A549 (cell line): Measurements from ENCODE around the gene PRKAG2. TPM values are rescaled to one million over a fixed set of nuclear protein-coding genes. Genes with fewer than 3 reads are reported as not detected.

ENCODE experiments used
- ATAC-seq, 2 experiments: fragments of 200-7000 bp in 1 of 2; fragments of >200 bp in 1 of 2; cut with Nextera tagmentation in 1 of 2; cut with Tn5 transposase in 1 of 2; 3 replicates each; pipeline versions ENCODE4 v1.8.0 to v1.9.1; 2018 to 2020; ENCODE audit warnings: mild to moderate bottlenecking in 1 of 2, moderate library complexity in 1 of 2
- CTCF ChIA-PET: fragments of 300-600 bp; sonication (Branson Sonifier 250); formaldehyde crosslinking; extraction: SDS; loops from one replicate; lab custom pipeline; 2021; ENCODE audit warnings: antibody characterized with exemption, inconsistent platforms; lab: Yijun Ruan, JAX
- POLR2A ChIA-PET: fragments of 350-600 bp; formaldehyde crosslinking; extraction: SDS; loops from one replicate; lab custom pipeline; 2021; ENCODE audit warnings: antibody characterized with exemption, inconsistent platforms; lab: Yijun Ruan, JAX
- DNase-seq, 2 experiments: peaks; one replicate each; pipeline versions ENCODE4 v3.0.0 to v3.0.0-alpha.2; 2011 to 2016; ENCODE audit warnings: low read depth in 1 of 2, low spot score in 1 of 2
- FAIRE-seq: peaks from 2 replicates; lab custom pipeline; 2011; peaks lifted over from hg19 to GRCh38; lab: Jason Lieb, UNC
- H3K27ac ChIP-seq, 2 experiments: fragments of >200 bp; sonication (Bioruptor Twin); formaldehyde crosslinking; 3 replicates each; pipeline ENCODE4 v1.5.1; 2016 to 2017
- H3K4me1 ChIP-seq: fragments of >200 bp; sonication (Bioruptor Twin); formaldehyde crosslinking; 3 replicates; pipeline ENCODE4 v1.6.1; 2016
- H3K4me2 ChIP-seq: fragments of >200 bp; sonication (Bioruptor Twin); formaldehyde crosslinking; 3 replicates; pipeline ENCODE4 v1.6.1; 2016
- H3K4me3 ChIP-seq: fragments of >200 bp; sonication (Bioruptor Twin); formaldehyde crosslinking; 3 replicates; pipeline ENCODE4 v1.5.1; 2016
- H3K9me3 ChIP-seq: fragments of >200 bp; sonication (Bioruptor Twin); formaldehyde crosslinking; 3 replicates; pipeline ENCODE4 v1.6.1; 2016
- BHLHE40 ChIP-seq: IDR thresholded peaks from 2 replicates; pipeline ENCODE4 v1.6.1; 2012; ENCODE audit warnings: low read depth, low read length, inconsistent platforms
- CBX8 ChIP-seq: fragments of 200-600 bp; sonication (generic); IDR thresholded peaks from 2 replicates; pipeline ENCODE4 v1.6.1; 2016
- CHD2 ChIP-seq: fragments of 150-350 bp; IDR thresholded peaks from 2 replicates; pipeline ENCODE4 v1.6.1; 2014; ENCODE audit warnings: low read length; ENCODE audit not compliant: partially characterized antibody
- CHD4 ChIP-seq: fragments of 200-600 bp; sonication (generic); IDR thresholded peaks from 2 replicates; pipeline ENCODE4 v1.6.1; 2016; ENCODE audit warnings: antibody characterized with exemption, mild to moderate bottlenecking, borderline replicate concordance
- CTCF ChIP-seq: fragments of >200 bp; sonication (Bioruptor Twin); formaldehyde crosslinking; IDR thresholded peaks from 3 replicates; pipeline ENCODE4 v1.5.1; 2016
- EHF ChIP-seq: fragments of 250-450 bp; sonication (Bioruptor Pico); IDR thresholded peaks from 2 replicates; pipeline ENCODE4 v1.5.0; 2020; ENCODE audit warnings: mild to moderate bottlenecking
- EHMT2 ChIP-seq: fragments of 200-600 bp; sonication (generic); IDR thresholded peaks from 2 replicates; pipeline ENCODE4 v1.6.1; 2016; ENCODE audit warnings: antibody characterized with exemption, low read depth, mild to moderate bottlenecking, moderate library complexity
- FOXS1 ChIP-seq: fragments of 250-450 bp; sonication (Bioruptor Pico); IDR thresholded peaks from 2 replicates; pipeline ENCODE4 v1.5.0; 2020; ENCODE audit warnings: mild to moderate bottlenecking, moderate library complexity
- HDAC2 ChIP-seq: fragments of 200-600 bp; sonication (generic); IDR thresholded peaks from 2 replicates; pipeline ENCODE4 v1.6.1; 2016
- HES2 ChIP-seq: fragments of >200 bp; sonication (Bioruptor Twin); formaldehyde crosslinking; IDR thresholded peaks from 2 replicates; pipeline ENCODE4 v1.6.1; 2016
- JUNB ChIP-seq: fragments of >200 bp; sonication (Bioruptor Twin); formaldehyde crosslinking; IDR thresholded peaks from 2 replicates; pipeline ENCODE4 v1.6.1; 2016
- MYC ChIP-seq: IDR thresholded peaks from 2 replicates; pipeline ENCODE4 v1.6.1; 2012; ENCODE audit warnings: mild to moderate bottlenecking, inconsistent platforms, low read length, improper control_type of control experiment, borderline replicate concordance
- POLR2AphosphoS2 ChIP-seq: conservative IDR thresholded peaks from 2 replicates; pipeline ENCODE4 v1.6.1; 2012; ENCODE audit warnings: low read length, improper control_type of control experiment, inconsistent platforms
- RARB ChIP-seq: fragments of 250-450 bp; sonication (Bioruptor Pico); IDR thresholded peaks from 2 replicates; pipeline ENCODE4 v1.8.0; 2021; ENCODE audit warnings: mild to moderate bottlenecking, moderate library complexity
- RCOR1 ChIP-seq: fragments of 150-350 bp; IDR thresholded peaks from 2 replicates; pipeline ENCODE4 v1.6.1; 2014; ENCODE audit warnings: antibody characterized with exemption, low read length, low read depth
- REST ChIP-seq: fragments of 200-600 bp; sonication (generic); IDR thresholded peaks from 2 replicates; pipeline ENCODE4 v1.6.1; 2016; ENCODE audit warnings: antibody characterized with exemption, mild to moderate bottlenecking, moderate library complexity
- RNF2 ChIP-seq: fragments of 200-600 bp; sonication (generic); IDR thresholded peaks from 2 replicates; pipeline ENCODE4 v1.6.1; 2016; ENCODE audit warnings: low read depth, mild to moderate bottlenecking, antibody characterized with exemption, moderate library complexity, borderline replicate concordance
- SMC3 ChIP-seq: fragments of >200 bp; sonication (Bioruptor Twin); formaldehyde crosslinking; IDR thresholded peaks from 3 replicates; pipeline ENCODE4 v1.6.1; 2018; ENCODE audit warnings: inconsistent platforms
- ZC3H11A ChIP-seq: fragments of 450-650 bp; IDR thresholded peaks from 2 replicates; pipeline ENCODE4 v1.6.1; 2014; ENCODE audit warnings: antibody characterized with exemption, mild to moderate bottlenecking
- ZFP36 ChIP-seq: fragments of 450-650 bp; IDR thresholded peaks from 2 replicates; pipeline ENCODE4 v1.6.1; 2014; ENCODE audit warnings: borderline replicate concordance; ENCODE audit not compliant: partially characterized antibody
- ZSCAN20 ChIP-seq: fragments of 250-450 bp; sonication (Bioruptor Pico); IDR thresholded peaks from 2 replicates; pipeline ENCODE4 v1.8.0; 2022; ENCODE audit warnings: mild to moderate bottlenecking, moderate library complexity
- WGBS: methylation state at CpG from one replicate; pipeline ENCODE4 v1.1.6; 2017; ENCODE audit errors: missing lambda C conversion rate; 5-methylcytosine and 5-hydroxymethylcytosine counted together
- polyA plus RNA-seq, 4 experiments: library from polyadenylated mRNA; depleted of rRNA in 3 of 4; stranded (reverse); fragments of >200 nt; fragmentation: RNase III in 1 of 4; extraction: RNeasy Plus Mini Kit Qiagen cat#74134 plus additional on column Dnase treatment in 1 of 4; gene quantifications; 2 replicates in 3 of 4; 3 replicates in 1 of 4; pipeline ENCODE4 v1.2.3, GENCODE V29; 2011 to 2017
- TF ChIP-seq, protein P1 (sequence below): fragments of 150-350 bp; IDR thresholded peaks from 2 replicates; pipeline ENCODE4 v1.6.1; 2014; ENCODE audit warnings: low read depth, mild to moderate bottlenecking, low read length
- TF ChIP-seq, protein P2 (sequence below): fragments of 450-650 bp; IDR thresholded peaks from 2 replicates; pipeline ENCODE4 v1.6.1; 2014; ENCODE audit warnings: antibody characterized with exemption

PRKAG2 gene
- polyA plus RNA-seq, 2 of the 4 experiments (the other 2 are of a cell fraction) = 26.5 to 31.7 TPM

DNA sequence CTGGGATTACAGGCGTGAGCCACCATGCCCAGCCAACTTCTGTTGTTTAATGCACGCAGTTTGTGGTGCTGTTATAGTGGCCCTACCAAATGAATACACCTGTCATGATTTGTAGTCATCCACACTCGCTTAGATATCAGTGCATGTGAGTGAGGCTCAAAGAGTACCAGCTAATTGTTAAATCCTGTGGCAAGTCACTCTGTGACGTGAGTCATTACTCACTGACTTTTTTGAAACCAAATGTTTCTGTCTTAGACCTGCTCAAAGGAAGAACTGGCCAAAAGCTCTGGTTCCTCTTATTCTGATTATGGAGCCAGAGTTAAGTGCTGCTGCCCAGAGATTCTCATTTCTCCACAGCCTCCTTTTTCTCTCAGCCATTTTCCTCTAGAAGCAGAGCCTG lies 109.4 kb downstream of the PRKAG2 start:
- Histone ChIP-seq H3K4me3 (no peak overlapping the region), H3K4me2 (no peak overlapping the region), H3K9me3 (no peaks in the 10 kb centered on the region), H3K4me1 (no peaks in the 10 kb centered on the region), H3K27ac (no peak overlapping the region)
- 84% methylated on average over 4 of the region's 4 CpGs for WGBS
- FAIRE-seq (no peak), ATAC-seq (no peak), DNase-seq (no peak)
- ChIA-PET CTCF (interaction anchor here (0.9 to 5.0 kb wide), 7 partner anchors 8 to 399 kb away, joined by 3 to 46 read pairs (median 7); no protein-coding TSS in a partner anchor), POLR2A (no interaction called here)
- TF ChIP-seq REST = no peak
- no peak for TF ChIP-seq FOXS1
- TF ChIP-seq, protein P1, sequence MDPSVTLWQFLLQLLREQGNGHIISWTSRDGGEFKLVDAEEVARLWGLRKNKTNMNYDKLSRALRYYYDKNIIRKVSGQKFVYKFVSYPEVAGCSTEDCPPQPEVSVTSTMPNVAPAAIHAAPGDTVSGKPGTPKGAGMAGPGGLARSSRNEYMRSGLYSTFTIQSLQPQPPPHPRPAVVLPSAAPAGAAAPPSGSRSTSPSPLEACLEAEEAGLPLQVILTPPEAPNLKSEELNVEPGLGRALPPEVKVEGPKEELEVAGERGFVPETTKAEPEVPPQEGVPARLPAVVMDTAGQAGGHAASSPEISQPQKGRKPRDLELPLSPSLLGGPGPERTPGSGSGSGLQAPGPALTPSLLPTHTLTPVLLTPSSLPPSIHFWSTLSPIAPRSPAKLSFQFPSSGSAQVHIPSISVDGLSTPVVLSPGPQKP = no peak
- no peak for TF ChIP-seq HDAC2
- no peak for TF ChIP-seq SMC3
- no peak for TF ChIP-seq EHMT2
- TF ChIP-seq CBX8 = no peak
- no peak for TF ChIP-seq CTCF
- TF ChIP-seq ZFP36 = no peak
- no peak for TF ChIP-seq CHD4
- TF ChIP-seq EHF (CRISPR knock-in tag) = no peak
- TF ChIP-seq CHD2 = no peak

GRCh38 chr7:151764056-151764920 lies 112.6 kb downstream of the PRKAG2 start:
- Histone ChIP-seq H3K4me3 (no peak overlapping the region), H3K27ac (no peak overlapping the region), H3K9me3 (no peaks in the 10 kb centered on the region), H3K4me2 (no peak overlapping the region), H3K4me1 (peaks cover 2% of the 10 kb centered on the region; the same call in 1 of the 3 replicates)
- POLR2A ChIA-PET = no interaction called here
- CTCF ChIA-PET = interaction anchor here (0.7 to 9.3 kb wide), 9 partner anchors 10 to 449 kb away, joined by 3 to 173 read pairs (median 4); no protein-coding TSS in a partner anchor
- FAIRE-seq (no peak), DNase-seq (no peak), ATAC-seq (no peak)
- TF ChIP-seq ZSCAN20 (no peak), REST (no peak), RCOR1 (no peak), EHMT2 (no peak), ZC3H11A (no peak), MYC (no peak), RARB (CRISPR knock-in tag) (no peak), RNF2 (no peak), POLR2AphosphoS2 (no peak), JUNB (no peak), HES2 (no peak), BHLHE40 (no peak)
- TF ChIP-seq, protein P2, sequence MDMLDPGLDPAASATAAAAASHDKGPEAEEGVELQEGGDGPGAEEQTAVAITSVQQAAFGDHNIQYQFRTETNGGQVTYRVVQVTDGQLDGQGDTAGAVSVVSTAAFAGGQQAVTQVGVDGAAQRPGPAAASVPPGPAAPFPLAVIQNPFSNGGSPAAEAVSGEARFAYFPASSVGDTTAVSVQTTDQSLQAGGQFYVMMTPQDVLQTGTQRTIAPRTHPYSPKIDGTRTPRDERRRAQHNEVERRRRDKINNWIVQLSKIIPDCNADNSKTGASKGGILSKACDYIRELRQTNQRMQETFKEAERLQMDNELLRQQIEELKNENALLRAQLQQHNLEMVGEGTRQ = no peak
- 76% methylated on average over 11 of the region's 13 CpGs for WGBS
